ENCODE results near the gene EPB41L3. TPM values are rescaled to one million over a fixed set of nuclear protein-coding genes. Genes with fewer than 3 reads are reported as not detected.

Gene EPB41L3
- total and polyA plus RNA-seq, 2 experiments from 2014 or later = 8.0 to 11.7 TPM

GRCh38 chr18:5541644-5542043, 2.2 kb downstream of the EPB41L3 start:
- no peak overlapping the region for H3K4me3 ChIP-seq
- H2AFZ ChIP-seq = no peak overlapping the region
- peak overlapping the region; percentile 90 for H3K4me2 ChIP-seq
- H3K27ac ChIP-seq (ENCODE audit: low read depth) = no peak overlapping the region
- H3K36me3 ChIP-seq (ENCODE audit: insufficient read depth) = no peaks in the 10 kb centered on the region
- Mint-ChIP-seq H3K4me1 (peaks cover 34% of the 10 kb centered on the region), H3K27me3 (ENCODE audit: insufficient read depth, low read depth, poor library complexity) (peaks cover 5% of the 10 kb centered on the region), H3K36me3 (ENCODE audit: low read depth) (no peaks in the 10 kb centered on the region; the same call in 2 of the 3 replicates), H3K4me3 (peak overlapping the region; percentile 84), H3K27ac (no peak overlapping the region), H3K9me3 (no peaks in the 10 kb centered on the region)
- H3K27me3 ChIP-seq (ENCODE audit: insufficient read depth) = peaks cover 23% of the 10 kb centered on the region
- DNase-seq (ENCODE audit: low spot score) (no peak), ATAC-seq (no peak)
- no peaks in the 10 kb centered on the region for H3K79me2 ChIP-seq (replicated peaks; ENCODE audit: insufficient read depth)
- no peaks in the 10 kb centered on the region for H3K9me2 ChIP-seq (ENCODE audit: insufficient read depth)
- TF ChIP-seq CTCF (conservative IDR thresholded peaks at IDR 0.05; ENCODE audit: low read depth in 2 of 2) = no peak
- no peak for TF ChIP-seq REST (IDR thresholded peaks at IDR 0.05; ENCODE audit: unreplicated experiment)
- TF ChIP-seq ZNF462 (CRISPR knock-in tag; IDR thresholded peaks at IDR 0.05) = no peak
- no peak for TF ChIP-seq NANOG (IDR thresholded peaks at IDR 0.05; ENCODE audit: borderline replicate concordance)
- TF ChIP-seq EZH2 (IDR thresholded peaks at IDR 0.05; ENCODE audit: low read depth, unreplicated experiment) = no peak
- no peak for TF ChIP-seq JUNB (IDR thresholded peaks at IDR 0.05; ENCODE audit: unreplicated experiment)
- no peak for TF ChIP-seq ZNF331 (CRISPR knock-in tag; IDR thresholded peaks at IDR 0.05; ENCODE audit: low read depth)
- TF ChIP-seq STAT1 (IDR thresholded peaks at IDR 0.05; ENCODE audit: unreplicated experiment) = no peak
- TF ChIP-seq ETS1 (IDR thresholded peaks at IDR 0.05) = no peak
- TF ChIP-seq POLR2AphosphoS5 (IDR thresholded peaks at IDR 0.05; ENCODE audit: low read depth) = no peak
- TF ChIP-seq CREB1 (CRISPR knock-in tag; IDR thresholded peaks at IDR 0.05; ENCODE audit: low read depth) = no peak
- no peak for TF ChIP-seq ZNF114 (CRISPR knock-in tag; IDR thresholded peaks at IDR 0.05)
- TF ChIP-seq EZH2phosphoT487 (IDR thresholded peaks at IDR 0.05; ENCODE audit: unreplicated experiment) = no peak
- H3K4me1 ChIP-seq (ENCODE audit: insufficient read depth) = peaks cover 21% of the 10 kb centered on the region
- H4K20me1 ChIP-seq (replicated peaks; ENCODE audit: insufficient read depth) = no peaks in the 10 kb centered on the region
- no peaks in the 10 kb centered on the region for H3F3A ChIP-seq (replicated peaks; ENCODE audit: low read depth)
